Common myeloid progenitor, CD34-positive (primary cell): ENCODE measurements around the gene NEGR1.

Source experiments
- CTCF ChIA-PET: fragments of 350-600 bp; sonication (Branson Sonifier 250); formaldehyde crosslinking; loops from one replicate; lab custom pipeline; 2021; ENCODE audit warnings: antibody characterized with exemption; lab: Charles Lee
- POLR2A ChIA-PET: fragments of 350-600 bp; sonication (Branson Sonifier 250); formaldehyde crosslinking; loops from one replicate; lab custom pipeline; 2021; ENCODE audit warnings: antibody characterized with exemption; lab: Charles Lee
- DNase-seq, 3 donors: peaks; one replicate each; pipeline versions ENCODE4 v3.0.0 to v3.0.0-alpha.2; 2013
- H3K27ac ChIP-seq, 2 experiments: 1 replicate in 1 of 2; 2 replicates in 1 of 2; pipeline ENCODE4 v1.7.0; 2013; ENCODE audit warnings: inconsistent platforms in 2 of 2, low read length in 2 of 2, mild to moderate bottlenecking in 2 of 2, low read depth in 1 of 2, moderate library complexity in 1 of 2; ENCODE audit not compliant: severe bottlenecking in 2 of 2, insufficient read depth in 1 of 2, poor library complexity in 1 of 2
- H3K27me3 ChIP-seq, 5 experiments: replicated peaks in 2 of 5; 1 replicate in 3 of 5; 2 replicates in 2 of 5; pipeline versions ENCODE4 v1.6.1 to v1.7.0; 2013; ENCODE audit warnings: low read length in 4 of 5, mild to moderate bottlenecking in 2 of 5, moderate library complexity in 2 of 5, inconsistent platforms in 1 of 5; ENCODE audit not compliant: insufficient read depth in 5 of 5, control insufficient read depth in 4 of 5
- H3K36me3 ChIP-seq, 4 experiments: 1 replicate in 2 of 4; 2 replicates in 2 of 4; pipeline versions ENCODE4 v1.6.1 to v1.7.0; 2013; ENCODE audit warnings: low read length in 3 of 4, control low read depth in 1 of 4, mild to moderate bottlenecking in 1 of 4; ENCODE audit not compliant: control insufficient read depth in 4 of 4, insufficient read depth in 4 of 4
- H3K4me1 ChIP-seq, 4 experiments: 1 replicate in 3 of 4; 2 replicates in 1 of 4; pipeline versions ENCODE4 v1.6.1 to v1.7.1; 2013; ENCODE audit warnings: low read length in 3 of 4, mild to moderate bottlenecking in 3 of 4, control low read depth in 1 of 4, inconsistent platforms in 1 of 4, moderate library complexity in 1 of 4; ENCODE audit not compliant: control insufficient read depth in 4 of 4, insufficient read depth in 4 of 4; ENCODE audit errors: control extremely low read depth in 1 of 4
- H3K4me3 ChIP-seq, 7 experiments: 1 replicate in 4 of 7; 2 replicates in 3 of 7; pipeline versions ENCODE4 v1.5.1 to v1.7.0; 2013; ENCODE audit warnings: mild to moderate bottlenecking in 7 of 7, low read length in 6 of 7, moderate library complexity in 6 of 7, inconsistent platforms in 2 of 7, low read depth in 2 of 7, control low read depth in 1 of 7; ENCODE audit not compliant: insufficient read depth in 4 of 7, control insufficient read depth in 1 of 7; ENCODE audit errors: extremely low read depth in 1 of 7
- H3K9me3 ChIP-seq, 5 experiments: 1 replicate in 4 of 5; 2 replicates in 1 of 5; pipeline versions ENCODE4 v1.6.1 to v1.7.1; 2013; ENCODE audit warnings: low read length in 4 of 5, mild to moderate bottlenecking in 2 of 5, inconsistent platforms in 1 of 5, low read depth in 1 of 5, moderate library complexity in 1 of 5; ENCODE audit not compliant: control insufficient read depth in 4 of 5, insufficient read depth in 2 of 5; ENCODE audit errors: control extremely low read depth in 1 of 5
- WGBS: methylation state at CpG from one replicate; pipeline ENCODE4 v1.1.5; 2013; ENCODE audit not compliant: insufficient coverage; 5-methylcytosine and 5-hydroxymethylcytosine counted together

Gene NEGR1

GRCh38 chr1:72221811-72222210 lies 60.5 kb downstream of the NEGR1 start:
- DNase-seq, result no peak
- 89% methylated on average over 1 of the region's 1 CpG for WGBS
- ChIA-PET CTCF (no interaction called here), POLR2A (no interaction called here)
- H3K4me3 ChIP-seq, result no peak overlapping the region
- no peak overlapping the region for H3K27ac ChIP-seq
- H3K9me3 ChIP-seq, result no peaks in the 10 kb centered on the region
- peaks cover 0 to 6% (median 0%) of the 10 kb centered on the region in 4 experiments for H3K4me1 ChIP-seq
- no peaks in the 10 kb centered on the region for H3K36me3 ChIP-seq
- no peaks in the 10 kb centered on the region for H3K27me3 ChIP-seq

- CTCF ChIA-PET, result interaction anchor here (0.6 kb wide), 1 partner anchor 193 kb away, joined by 3 read pairs; no protein-coding TSS in a partner anchor
- no peak overlapping the region for H3K27ac ChIP-seq
- no CpG with 5 or more reads among the region's 5 CpGs for WGBS
- no peaks in the 10 kb centered on the region for H3K9me3 ChIP-seq
- H3K36me3 ChIP-seq, result peaks cover 0 to 2% (median 0%) of the 10 kb centered on the region in 4 experiments
- no peak overlapping the region for H3K4me3 ChIP-seq
- POLR2A ChIA-PET, result no interaction called here
- no peak for DNase-seq
- H3K27me3 ChIP-seq, result no peaks in the 10 kb centered on the region
- no peaks in the 10 kb centered on the region for H3K4me1 ChIP-seq
Observed at GRCh38 chr1:72218141-72218739, 64.1 kb downstream of the NEGR1 start.

- H3K36me3 ChIP-seq, result no peaks in the 10 kb centered on the region
- no peak for DNase-seq
- no peaks in the 10 kb centered on the region for H3K27me3 ChIP-seq
- no peaks in the 10 kb centered on the region for H3K4me1 ChIP-seq
- ChIA-PET POLR2A (no interaction called here), CTCF (no interaction called here)
- WGBS, result no CpG with 5 or more reads among the region's 1 CpG
- H3K4me3 ChIP-seq, result no peak overlapping the region
- no peak overlapping the region for H3K27ac ChIP-seq
- no peaks in the 10 kb centered on the region for H3K9me3 ChIP-seq
Observed at GRCh38 chr1:72207059-72207458, 75.3 kb downstream of the NEGR1 start.

GRCh38 chr1:72202761-72203160 lies 79.6 kb downstream of the NEGR1 start:
- no peak overlapping the region for H3K4me3 ChIP-seq
- WGBS, result 100% methylated on average over 1 of the region's 2 CpGs
- H3K27me3 ChIP-seq, result no peaks in the 10 kb centered on the region
- no peak overlapping the region for H3K27ac ChIP-seq
- peaks cover 0 to 5% (median 0%) of the 10 kb centered on the region in 4 experiments for H3K36me3 ChIP-seq
- ChIA-PET CTCF (no interaction called here), POLR2A (no interaction called here)
- H3K4me1 ChIP-seq, result no peaks in the 10 kb centered on the region
- DNase-seq, result no peak
- H3K9me3 ChIP-seq, result peaks cover 0 to 15% (median 4%) of the 10 kb centered on the region in 5 experiments

- Histone ChIP-seq H3K4me3 (no peak overlapping the region), H3K4me1 (peaks cover 0 to 5% (median 0%) of the 10 kb centered on the region in 4 experiments), H3K27ac (no peak overlapping the region), H3K27me3 (no peaks in the 10 kb centered on the region), H3K36me3 (peaks cover 0 to 5% (median 0%) of the 10 kb centered on the region in 4 experiments), H3K9me3 (peaks cover 0 to 15% (median 4%) of the 10 kb centered on the region in 5 experiments)
- no CpG with 5 or more reads among the region's 3 CpGs for WGBS
- POLR2A ChIA-PET, result no interaction called here
- no peak for DNase-seq
- CTCF ChIA-PET, result interaction anchor here (0.5 kb wide), 1 partner anchor 638 kb away, joined by 3 read pairs; no protein-coding TSS in a partner anchor
Observed at GRCh38 chr1:72197786-72198185, 84.6 kb downstream of the NEGR1 start.

- CTCF ChIA-PET, result interaction anchor here (1.0 to 2.4 kb wide), 2 partner anchors 99 to 587 kb away, joined by 4 to 7 read pairs; no protein-coding TSS in a partner anchor
- DNase-seq, result peak; percentile 26 to 54 (median 53)
- H3K36me3 ChIP-seq, result no peaks in the 10 kb centered on the region
- no peaks in the 10 kb centered on the region for H3K27me3 ChIP-seq
- H3K4me3 ChIP-seq, result no peak overlapping the region
- no peak overlapping the region for H3K27ac ChIP-seq
- WGBS, result no CpG with 5 or more reads among the region's 1 CpG
- POLR2A ChIA-PET, result no interaction called here
- H3K4me1 ChIP-seq, result peaks cover 0 to 20% (median 4%) of the 10 kb centered on the region in 4 experiments
- H3K9me3 ChIP-seq, result no peaks in the 10 kb centered on the region
Observed at GRCh38 chr1:72186733-72187307, 95.5 kb downstream of the NEGR1 start.

- peaks cover 0 to 20% (median 4%) of the 10 kb centered on the region in 4 experiments for H3K4me1 ChIP-seq
- peaks cover 0 to 8% (median 0%) of the 10 kb centered on the region in 4 experiments for H3K36me3 ChIP-seq
- peaks cover 0 to 2% (median 0%) of the 10 kb centered on the region in 5 experiments for H3K9me3 ChIP-seq
- ChIA-PET POLR2A (no interaction called here), CTCF (interaction anchor here (0.8 to 1.8 kb wide), 6 partner anchors 11 to 313 kb away, joined by 3 to 4 read pairs (median 3); no protein-coding TSS in a partner anchor)
- peak overlapping the region in 1 of 2 experiments; percentile 14 for H3K27ac ChIP-seq
- 11% methylated on average over 2 of the region's 3 CpGs for WGBS
- peak overlapping the region in 1 of 7 experiments; percentile 35 for H3K4me3 ChIP-seq
- peak in 2 of 3 donors; percentile 19 to 30 for DNase-seq
- H3K27me3 ChIP-seq, result no peaks in the 10 kb centered on the region
Observed at GRCh38 chr1:72184099-72184701, 98.1 kb downstream of the NEGR1 start.
